ENCODE results near the gene EML4.

GRCh38 chr2:42180300-42180699 lies 11.1 kb downstream of the EML4 start:
- no peak for TF ChIP-seq POLR2A (IDR thresholded peaks at IDR 0.05)
- TF ChIP-seq, protein P1, sequence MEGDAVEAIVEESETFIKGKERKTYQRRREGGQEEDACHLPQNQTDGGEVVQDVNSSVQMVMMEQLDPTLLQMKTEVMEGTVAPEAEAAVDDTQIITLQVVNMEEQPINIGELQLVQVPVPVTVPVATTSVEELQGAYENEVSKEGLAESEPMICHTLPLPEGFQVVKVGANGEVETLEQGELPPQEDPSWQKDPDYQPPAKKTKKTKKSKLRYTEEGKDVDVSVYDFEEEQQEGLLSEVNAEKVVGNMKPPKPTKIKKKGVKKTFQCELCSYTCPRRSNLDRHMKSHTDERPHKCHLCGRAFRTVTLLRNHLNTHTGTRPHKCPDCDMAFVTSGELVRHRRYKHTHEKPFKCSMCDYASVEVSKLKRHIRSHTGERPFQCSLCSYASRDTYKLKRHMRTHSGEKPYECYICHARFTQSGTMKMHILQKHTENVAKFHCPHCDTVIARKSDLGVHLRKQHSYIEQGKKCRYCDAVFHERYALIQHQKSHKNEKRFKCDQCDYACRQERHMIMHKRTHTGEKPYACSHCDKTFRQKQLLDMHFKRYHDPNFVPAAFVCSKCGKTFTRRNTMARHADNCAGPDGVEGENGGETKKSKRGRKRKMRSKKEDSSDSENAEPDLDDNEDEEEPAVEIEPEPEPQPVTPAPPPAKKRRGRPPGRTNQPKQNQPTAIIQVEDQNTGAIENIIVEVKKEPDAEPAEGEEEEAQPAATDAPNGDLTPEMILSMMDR (IDR thresholded peaks at IDR 0.05): no peak
